CD4-positive, alpha-beta memory T cell (primary cell): Measurements from ENCODE around the gene THRA. TPM values are rescaled to one million over a fixed set of nuclear protein-coding genes. Genes with fewer than 3 reads are reported as not detected.

Experiments
- CTCF ChIA-PET: fragments of 350-600 bp; sonication (Branson Sonifier 250); formaldehyde crosslinking; loops from one replicate; lab custom pipeline; 2021; ENCODE audit warnings: inconsistent platforms; ENCODE audit not compliant: partially characterized antibody; lab: Charles Lee
- POLR2A ChIA-PET: fragments of 350-600 bp; sonication (Branson Sonifier 250); formaldehyde crosslinking; loops from one replicate; lab custom pipeline; 2021; ENCODE audit not compliant: partially characterized antibody; lab: Charles Lee
- DNase-seq, 5 donors: peaks; one replicate each; pipeline versions ENCODE4 v3.0.0 to v3.0.0-alpha.2; 2020 to 2022; ENCODE audit warnings: mixed read lengths in 1 of 5
- H3K27ac ChIP-seq: one replicate; pipeline ENCODE4 v1.7.0; 2013; ENCODE audit warnings: low read depth, low read length
- H3K27me3 ChIP-seq: 2 replicates; pipeline ENCODE4 v1.7.0; 2013; ENCODE audit warnings: mild to moderate bottlenecking, low read length, moderate library complexity; ENCODE audit not compliant: insufficient read depth
- H3K36me3 ChIP-seq: 2 replicates; pipeline ENCODE4 v1.7.0; 2013; ENCODE audit warnings: mild to moderate bottlenecking, low read length, moderate library complexity; ENCODE audit not compliant: insufficient read depth
- H3K4me1 ChIP-seq: 2 replicates; pipeline ENCODE4 v1.7.0; 2013; ENCODE audit warnings: mild to moderate bottlenecking, low read length, moderate library complexity; ENCODE audit not compliant: insufficient read depth
- H3K4me3 ChIP-seq, 2 donors: one replicate each; pipeline ENCODE4 v1.7.0; 2013; ENCODE audit warnings: low read length in 2 of 2, mild to moderate bottlenecking in 1 of 2
- H3K9me3 ChIP-seq, 2 donors: one replicate each; pipeline ENCODE4 v1.7.0; 2013; ENCODE audit warnings: low read length in 2 of 2, control low read depth in 1 of 2; ENCODE audit not compliant: control insufficient read depth in 1 of 2
- H3K27ac Mint-ChIP-seq, 7 donors: one replicate each; pipeline ENCODE4 v1.8.0; 2020 to 2021; ENCODE audit warnings: mixed read lengths in 7 of 7, mild to moderate bottlenecking in 6 of 7, inconsistent platforms in 3 of 7, moderate library complexity in 3 of 7
- H3K27me3 Mint-ChIP-seq, 2 donors: one replicate each; pipeline ENCODE4 v1.8.0; 2020 to 2021; ENCODE audit warnings: mixed read lengths in 2 of 2
- H3K36me3 Mint-ChIP-seq, 2 donors: one replicate each; pipeline ENCODE4 v1.8.0; 2020 to 2021; ENCODE audit warnings: mixed read lengths in 2 of 2, inconsistent platforms in 1 of 2, mild to moderate bottlenecking in 1 of 2
- H3K4me1 Mint-ChIP-seq, 4 donors: one replicate each; pipeline ENCODE4 v1.8.0; 2020 to 2021; ENCODE audit warnings: mixed read lengths in 4 of 4, mild to moderate bottlenecking in 1 of 4
- H3K4me3 Mint-ChIP-seq, 8 donors: one replicate each; pipeline ENCODE4 v1.8.0; 2020 to 2021; ENCODE audit warnings: mixed read lengths in 8 of 8, mild to moderate bottlenecking in 7 of 8, moderate library complexity in 6 of 8, inconsistent platforms in 3 of 8
- H3K9me3 Mint-ChIP-seq, 8 donors: one replicate each; pipeline ENCODE4 v1.8.0; 2020 to 2021; ENCODE audit warnings: mixed read lengths in 8 of 8, mild to moderate bottlenecking in 5 of 8, inconsistent platforms in 3 of 8, moderate library complexity in 1 of 8
- intact Hi-C: fragments of 100-400 bp; cut with micrococcal nuclease; formaldehyde crosslinking; loops from one replicate; pipeline ENCODE4 v1.15.1; 2023
- polyA plus RNA-seq, 2 donors: library from polyadenylated mRNA; unstranded; fragments of 300-500 nt; fragmentation: Illumina TruSeq; gene quantifications; one replicate each; pipeline ENCODE4 v1.2.3, GENCODE V29; 2021
- total RNA-seq, 2 experiments: library from RNA; stranded (reverse); gene quantifications; one replicate each; pipeline ENCODE4 v1.2.3, GENCODE V29; 2021

The THRA gene
- total and polyA plus RNA-seq, 4 experiments from 2014 or later, result 5.8 to 41.3 (median 23.9) TPM

GRCh38 chr17:40093580-40094201 is 30.9 kb downstream of the THRA start:
- POLR2A ChIA-PET, result interaction anchor here (0.5 to 16.2 kb wide), 8 partner anchors 9 to 539 kb away, joined by 4 to 494 read pairs (median 5); partner anchors contain the start of genes CASC3, MED24 and THRA
- Mint-ChIP-seq H3K27ac (peak overlapping the region; percentile 55 to 91 (median 73)), H3K27me3 (no peaks in the 10 kb centered on the region), H3K4me1 (peaks cover 47 to 62% (median 50%) of the 10 kb centered on the region in 4 donors), H3K4me3 (peak overlapping the region in 3 of 8 donors; percentile 13 to 54 (median 34)), H3K36me3 (peaks cover 36 to 52% of the 10 kb centered on the region in 2 donors), H3K9me3 (no peaks in the 10 kb centered on the region)
- H3K36me3 ChIP-seq, result peaks cover 31% of the 10 kb centered on the region
- DNase-seq, result peak in 1 of 5 donors; percentile 30
- intact Hi-C loops, result no loop called here
- CTCF ChIA-PET, result interaction anchor here (1.7 to 13.8 kb wide), 4 partner anchors 18 to 75 kb away, joined by 5 to 217 read pairs (median 8); no protein-coding TSS in a partner anchor
- H3K27me3 ChIP-seq, result no peaks in the 10 kb centered on the region
- no peak overlapping the region for H3K4me3 ChIP-seq
- no peak overlapping the region for H3K27ac ChIP-seq
- H3K9me3 ChIP-seq, result no peaks in the 10 kb centered on the region
- H3K4me1 ChIP-seq, result peaks cover 53% of the 10 kb centered on the region

GRCh38 chr17:40094874-40095273 is 32.1 kb downstream of the THRA start:
- Mint-ChIP-seq H3K4me1 (peaks cover 49 to 71% (median 58%) of the 10 kb centered on the region in 4 donors), H3K27me3 (no peaks in the 10 kb centered on the region), H3K36me3 (peaks cover 36 to 56% of the 10 kb centered on the region in 2 donors), H3K4me3 (peak overlapping the region in 6 of 8 donors; percentile 17 to 99 (median 83)), H3K27ac (peak overlapping the region; percentile 52 to 99 (median 95)), H3K9me3 (no peaks in the 10 kb centered on the region)
- no peaks in the 10 kb centered on the region for H3K9me3 ChIP-seq
- CTCF ChIA-PET, result interaction anchor here (1.0 to 13.8 kb wide), 5 partner anchors 9 to 66 kb away, joined by 4 to 217 read pairs (median 9); no protein-coding TSS in a partner anchor
- intact Hi-C loops, result no loop called here
- H3K27me3 ChIP-seq, result no peaks in the 10 kb centered on the region
- H3K36me3 ChIP-seq, result peaks cover 25% of the 10 kb centered on the region
- no peak for DNase-seq
- no peak overlapping the region for H3K4me3 ChIP-seq
- H3K27ac ChIP-seq, result peak overlapping the region; percentile 92
- H3K4me1 ChIP-seq, result peaks cover 63% of the 10 kb centered on the region
- POLR2A ChIA-PET, result interaction anchor here (1.0 to 16.2 kb wide), 9 partner anchors 10 to 97 kb away, joined by 3 to 494 read pairs (median 9); partner anchors contain the start of genes CASC3, MED24, MSL1 and THRA

- intact Hi-C loops, result no loop called here
Measured at GRCh38 chr17:40095351-40095943, 32.7 kb downstream of the THRA start.

GRCh38 chr17:40095944-40096791 is 33.4 kb downstream of the THRA start:
- Histone ChIP-seq H3K27ac (peak overlapping the region; percentile 92), H3K9me3 (no peaks in the 10 kb centered on the region), H3K4me1 (peaks cover 74% of the 10 kb centered on the region), H3K36me3 (peaks cover 25% of the 10 kb centered on the region), H3K27me3 (no peaks in the 10 kb centered on the region), H3K4me3 (peak overlapping the region; percentile 43 to 65)
- H3K4me3 Mint-ChIP-seq, result peak overlapping the region; percentile 80 to 99 (median 92)
- peaks cover 54 to 81% (median 67%) of the 10 kb centered on the region in 4 donors for H3K4me1 Mint-ChIP-seq
- ChIA-PET CTCF (interaction anchor here (0.6 to 21.9 kb wide), 7 partner anchors 11 to 67 kb away, joined by 3 to 543 read pairs (median 9); partner anchors contain the start of gene THRA), POLR2A (interaction anchor here (0.6 to 16.2 kb wide), 15 partner anchors 9 to 451 kb away, joined by 3 to 494 read pairs (median 6); partner anchors contain the start of genes CASC3, MED24, MSL1 and THRA)
- no peaks in the 10 kb centered on the region for H3K9me3 Mint-ChIP-seq
- intact Hi-C loops, result loop anchor here (1.0 kb wide), 1 partner anchor 44 kb away; the partner anchor contains the start of gene CASC3
- DNase-seq, result peak; percentile 91 to 99 (median 97)
- H3K27ac Mint-ChIP-seq, result peak overlapping the region; percentile 86 to 99 (median 95)
- no peaks in the 10 kb centered on the region for H3K27me3 Mint-ChIP-seq
- peaks cover 36 to 48% of the 10 kb centered on the region in 2 donors for H3K36me3 Mint-ChIP-seq

More at GRCh38 chr17:40095351-40095943, 32.7 kb downstream of the THRA start:
- peaks cover 25% of the 10 kb centered on the region for H3K36me3 ChIP-seq
- H3K27ac Mint-ChIP-seq, result peak overlapping the region; percentile 86 to 99 (median 95)
- H3K4me1 Mint-ChIP-seq, result peaks cover 48 to 75% (median 61%) of the 10 kb centered on the region in 4 donors
- H3K27me3 ChIP-seq, result no peaks in the 10 kb centered on the region
- H3K9me3 Mint-ChIP-seq, result no peaks in the 10 kb centered on the region
- CTCF ChIA-PET, result interaction anchor here (1.0 to 13.8 kb wide), 4 partner anchors 10 to 66 kb away, joined by 4 to 217 read pairs (median 12); no protein-coding TSS in a partner anchor
- POLR2A ChIA-PET, result interaction anchor here (0.9 to 16.2 kb wide), 13 partner anchors 9 to 452 kb away, joined by 3 to 494 read pairs (median 9); partner anchors contain the start of genes CASC3, MED24, MSL1 and THRA
- H3K27me3 Mint-ChIP-seq, result no peaks in the 10 kb centered on the region
- DNase-seq, result peak in 1 of 5 donors; percentile 48
- peak overlapping the region; percentile 80 to 99 (median 92) for H3K4me3 Mint-ChIP-seq
- H3K4me1 ChIP-seq, result peaks cover 66% of the 10 kb centered on the region
- no peaks in the 10 kb centered on the region for H3K9me3 ChIP-seq
- peak overlapping the region; percentile 92 for H3K27ac ChIP-seq
- H3K4me3 ChIP-seq, result peak overlapping the region in 1 of 2 donors; percentile 43
- peaks cover 36 to 52% of the 10 kb centered on the region in 2 donors for H3K36me3 Mint-ChIP-seq

- H3K27me3 Mint-ChIP-seq, result no peaks in the 10 kb centered on the region
- peak overlapping the region; percentile 86 to 99 (median 95) for H3K27ac Mint-ChIP-seq
- intact Hi-C loops, result no loop called here
- no peaks in the 10 kb centered on the region for H3K27me3 ChIP-seq
- H3K36me3 Mint-ChIP-seq, result peaks cover 36 to 43% of the 10 kb centered on the region in 2 donors
- peaks cover 82% of the 10 kb centered on the region for H3K4me1 ChIP-seq
- peak overlapping the region; percentile 92 for H3K27ac ChIP-seq
- H3K4me1 Mint-ChIP-seq, result peaks cover 60 to 87% (median 72%) of the 10 kb centered on the region in 4 donors
- DNase-seq, result peak in 1 of 5 donors; percentile 43
- ChIA-PET CTCF (interaction anchor here (1.4 to 21.9 kb wide), 4 partner anchors 10 to 29 kb away, joined by 3 to 543 read pairs (median 132); partner anchors contain the start of gene THRA), POLR2A (interaction anchor here (1.1 to 16.2 kb wide), 7 partner anchors 11 to 122 kb away, joined by 6 to 494 read pairs (median 69); partner anchors contain the start of genes CASC3, MED24, MSL1 and THRA)
- no peaks in the 10 kb centered on the region for H3K9me3 ChIP-seq
- H3K4me3 Mint-ChIP-seq, result peak overlapping the region in 7 of 8 donors; percentile 48 to 99 (median 97)
- no peaks in the 10 kb centered on the region for H3K9me3 Mint-ChIP-seq
- H3K36me3 ChIP-seq, result peaks cover 25% of the 10 kb centered on the region
- H3K4me3 ChIP-seq, result peak overlapping the region; percentile 34 to 65
Measured at GRCh38 chr17:40097087-40097486, 34.3 kb downstream of the THRA start.
